NCI-H2196 treated with DMSO at 0.1 percent for 48 hours (cell line): Measurements from ENCODE around the gene HIPK2.

Experiments
- DNase-seq: peaks from one replicate; lab custom pipeline; 2025; ENCODE audit not compliant: unreplicated experiment; lab: John Stamatoyannopoulos, UW

Gene HIPK2

GRCh38 chr7:139718141-139718540 is 59.7 kb downstream of the HIPK2 start:
- DNase-seq, result no peak

GRCh38 chr7:139716156-139716942 is 61.4 kb downstream of the HIPK2 start:
- no peak for DNase-seq

GRCh38 chr7:139715194-139715815 is 62.5 kb downstream of the HIPK2 start:
- DNase-seq, result no peak

GRCh38 chr7:139714163-139714901 is 63.5 kb downstream of the HIPK2 start:
- no peak for DNase-seq

GRCh38 chr7:139713526-139714162 is 64.2 kb downstream of the HIPK2 start:
- no peak for DNase-seq

- DNase-seq, result no peak
Measured at GRCh38 chr7:139713061-139713460, 64.7 kb downstream of the HIPK2 start.

- no peak for DNase-seq
Measured at GRCh38 chr7:139711991-139712743, 65.6 kb downstream of the HIPK2 start.

- no peak for DNase-seq
Measured at GRCh38 chr7:139710036-139710435, 67.8 kb downstream of the HIPK2 start.

- no peak for DNase-seq
Measured at GRCh38 chr7:139709485-139709884, 68.3 kb downstream of the HIPK2 start.

GRCh38 chr7:139708541-139708940 is 69.3 kb downstream of the HIPK2 start:
- no peak for DNase-seq

GRCh38 chr7:139706837-139707236 is 71.0 kb downstream of the HIPK2 start:
- DNase-seq, result no peak

GRCh38 chr7:139704308-139704879 is 73.4 kb downstream of the HIPK2 start:
- no peak for DNase-seq

GRCh38 chr7:139703487-139704307 is 74.1 kb downstream of the HIPK2 start:
- no peak for DNase-seq

- no peak for DNase-seq
Measured at GRCh38 chr7:139702811-139703486, 74.8 kb downstream of the HIPK2 start.

GRCh38 chr7:139702313-139702731 is 75.5 kb downstream of the HIPK2 start:
- no peak for DNase-seq

GRCh38 chr7:139701908-139702307 is 75.9 kb downstream of the HIPK2 start:
- no peak for DNase-seq

GRCh38 chr7:139700505-139701235 is 77.1 kb downstream of the HIPK2 start:
- DNase-seq, result no peak
